Stimulated activated CD4-positive, alpha-beta T cell treated with anti-CD3 and anti-CD28 coated beads, Interleukin-4, amount 100 ng/mL, for 24 hours (primary cell): Measurements from ENCODE around the gene QARS1.

Experiments used
- DNase-seq: peaks from one replicate; pipeline ENCODE4 v3.0.0-alpha.2; 2020

The QARS1 gene

GRCh38 chr3:49104427-49105291, at the start of gene QARS1:
TSS of gene QARS1 (minus strand) at chr3:49104757. CDS start at chr3:49104733, 24 bp downstream.
- DNase-seq: peak; percentile 91

GRCh38 chr3:49153349-49153912, 48.9 kb upstream of the QARS1 start:
- DNase-seq: no peak

GRCh38 chr3:49151610-49152009, 47.1 kb upstream of the QARS1 start:
- DNase-seq: no peak

DNA sequence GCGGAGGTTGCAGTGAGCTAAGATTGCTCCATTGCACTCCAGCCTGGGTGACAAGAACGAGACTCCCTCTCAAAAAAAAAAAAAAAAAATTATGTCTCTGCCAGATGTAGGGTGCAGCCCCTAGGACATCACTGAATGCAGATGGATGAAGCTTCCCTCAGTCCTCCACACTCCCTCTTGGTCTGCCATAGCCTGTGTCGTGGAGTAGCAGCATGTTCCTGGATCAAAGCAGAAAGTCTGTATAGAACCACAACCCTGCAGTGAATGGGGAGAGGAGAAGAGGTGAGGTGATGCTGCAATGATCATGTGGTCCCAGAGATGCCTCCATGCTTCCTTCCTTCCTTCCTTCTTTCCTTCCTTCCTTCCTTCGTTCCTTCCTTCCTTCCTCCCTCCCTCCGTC, 43.6 kb upstream of the QARS1 start:
- DNase-seq: no peak

DNA sequence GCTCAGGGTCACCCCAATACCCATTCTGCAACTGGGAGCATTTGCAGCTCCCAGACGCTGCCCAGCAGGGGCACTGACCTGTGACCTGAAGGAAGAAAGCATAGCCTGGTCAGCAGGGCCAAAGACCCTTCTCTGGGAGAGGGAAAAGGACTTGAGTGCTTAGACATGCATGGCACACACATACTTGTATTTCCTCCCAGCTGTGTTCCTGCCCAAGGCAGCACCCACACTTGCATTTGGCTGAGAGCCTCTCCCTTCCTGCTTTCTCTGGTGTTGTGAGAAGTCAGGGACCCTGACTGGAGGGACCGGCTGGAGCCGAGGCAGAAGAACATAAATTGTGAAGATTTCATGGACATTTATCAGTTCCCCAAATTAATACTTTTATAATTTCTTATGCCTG, 35.5 kb upstream of the QARS1 start:
- DNase-seq: no peak

DNA sequence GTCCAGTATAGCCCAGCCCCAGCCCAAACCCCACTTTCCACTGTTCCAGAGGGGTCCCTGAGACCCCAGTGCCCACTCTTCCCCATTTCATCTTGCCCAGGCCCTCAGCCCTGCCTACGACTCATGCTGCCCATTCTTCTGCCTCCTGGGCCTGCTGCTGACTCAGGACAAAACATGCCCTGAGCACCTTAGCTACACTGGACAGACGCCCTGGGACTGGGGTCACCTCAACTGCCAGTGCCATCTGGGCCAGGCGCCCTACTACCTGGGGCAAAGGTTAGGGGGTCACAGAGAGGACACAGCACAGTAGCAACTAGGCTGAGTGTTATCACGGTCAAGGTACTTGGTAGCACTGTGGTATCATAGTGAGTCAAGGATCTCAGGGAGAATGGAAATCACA, 30.9 kb upstream of the QARS1 start:
- DNase-seq: no peak

DNA sequence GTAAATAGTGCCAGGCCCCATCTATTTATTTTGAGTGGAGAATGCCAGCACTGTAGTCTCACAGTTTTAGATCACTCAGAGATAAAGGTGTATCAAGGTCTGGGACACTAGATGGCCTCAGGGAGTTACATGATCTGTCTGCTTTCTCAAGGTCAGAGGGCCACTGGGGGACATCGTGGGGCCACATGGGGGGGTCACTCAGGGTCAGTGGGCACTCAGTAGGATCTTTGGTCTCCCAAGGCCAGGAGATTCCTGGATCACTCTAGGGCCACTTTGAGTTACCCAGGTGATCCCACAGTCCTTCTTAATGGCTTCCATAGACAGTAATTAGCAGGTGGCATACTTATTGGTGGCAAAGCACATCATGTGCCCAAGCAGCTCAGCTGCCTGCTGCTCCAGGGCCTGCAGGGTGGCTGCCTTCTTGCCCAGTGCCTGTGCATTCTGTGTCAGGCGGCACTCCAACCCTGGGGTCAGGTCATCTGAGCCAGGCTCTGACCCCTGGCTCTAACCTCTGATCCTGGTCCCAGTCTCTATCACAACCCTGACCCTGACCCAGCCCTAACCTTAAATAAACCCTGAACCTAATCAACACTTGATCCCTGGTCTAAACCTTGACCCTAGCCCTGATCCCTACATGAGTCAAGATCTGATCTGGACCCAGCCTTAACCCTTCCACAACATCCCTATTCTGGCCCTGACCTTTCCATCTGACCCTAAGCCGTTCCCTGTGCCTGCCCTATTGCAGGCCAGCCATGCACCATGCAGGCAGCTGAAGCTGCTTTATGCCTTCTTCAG, 30.1 kb upstream of the QARS1 start:
- DNase-seq: no peak

GRCh38 chr3:49133226-49133951, 28.8 kb upstream of the QARS1 start:
- DNase-seq: no peak

DNA sequence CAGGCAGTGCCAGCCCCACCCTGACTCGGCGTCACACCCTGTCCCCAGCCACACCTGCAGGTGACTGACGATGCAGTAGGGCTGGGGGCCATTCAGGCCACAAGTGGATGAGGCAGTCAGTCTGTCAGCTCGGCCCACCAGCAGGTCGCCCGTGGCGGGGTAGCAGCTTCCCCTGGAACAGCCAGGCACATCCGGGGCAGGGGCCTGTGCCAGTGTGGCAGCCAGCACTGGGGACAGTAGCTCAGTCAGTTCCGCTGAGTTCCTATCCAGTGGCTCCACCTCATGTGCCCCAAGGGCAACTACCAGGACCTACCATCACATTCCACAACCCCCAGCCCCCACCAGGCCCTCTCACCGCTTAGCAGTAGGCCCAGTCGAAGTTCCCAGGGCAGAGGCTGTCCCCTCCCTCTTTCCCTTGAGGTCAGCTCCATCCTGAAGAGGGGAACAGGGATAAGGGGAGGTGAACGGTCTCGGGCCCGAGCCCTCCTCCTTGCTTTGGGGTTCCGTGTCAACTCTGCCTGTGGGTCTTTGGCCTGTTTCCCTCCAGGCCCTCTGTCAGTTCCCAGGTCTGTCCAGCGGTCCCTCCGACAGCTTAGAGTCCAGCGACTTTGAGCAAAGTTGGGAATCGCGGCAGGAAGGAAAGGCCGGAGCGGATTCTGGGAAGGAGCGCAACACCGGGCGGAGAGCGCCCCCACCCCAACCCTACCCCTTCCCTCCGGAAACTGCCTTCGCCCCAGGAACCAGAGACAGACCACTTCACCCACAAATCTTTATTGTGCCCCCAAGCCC, 28.1 kb upstream of the QARS1 start, which contains the start of gene LAMB2:
Gene LAMB2 (minus strand): TSS at position 614 of the 789 bp plus-strand sequence. CDS start 183 bp downstream, at position 431.
- no peak for DNase-seq

DNA sequence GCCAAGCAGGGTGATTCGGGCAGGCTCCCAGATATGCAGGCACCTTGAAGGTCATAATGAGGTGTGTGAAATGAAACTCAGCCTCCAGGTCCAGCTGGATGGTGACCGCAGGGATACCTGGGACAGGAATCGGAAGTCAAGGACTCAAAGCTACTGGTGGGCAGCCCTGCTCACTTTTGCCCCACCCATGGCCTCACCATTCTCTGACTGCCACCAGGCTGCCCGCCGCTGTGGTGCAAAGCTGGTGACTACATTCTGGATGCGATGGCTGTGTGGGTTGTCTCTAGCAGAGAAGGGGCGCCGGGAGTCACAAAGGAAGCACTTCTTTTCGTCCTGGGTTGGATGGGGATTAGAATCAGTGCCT, 27.5 kb upstream of the QARS1 start:
- DNase-seq: no peak

DNA sequence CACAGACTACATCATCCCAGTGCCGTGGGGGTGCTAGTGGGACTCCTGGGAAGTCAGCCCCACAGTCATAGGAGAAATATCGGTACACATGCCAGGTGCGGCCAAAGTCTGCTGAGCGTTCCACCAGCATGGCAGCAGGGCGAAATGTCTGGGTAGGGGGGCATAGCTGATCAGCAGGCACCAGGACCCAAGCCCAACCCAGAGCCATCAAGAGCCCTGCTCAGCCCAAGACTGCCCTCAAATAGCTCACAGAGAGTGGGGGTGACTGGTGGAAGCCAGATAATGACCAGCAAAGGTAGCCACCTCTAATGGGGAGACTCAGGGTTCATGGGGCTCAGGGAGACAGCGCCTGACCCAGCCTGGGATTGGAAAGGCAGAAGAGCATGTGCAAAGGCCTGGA, 27.0 kb upstream of the QARS1 start:
- DNase-seq: no peak

- no peak for DNase-seq
Observed at GRCh38 chr3:49131040-49131439, 26.5 kb upstream of the QARS1 start.

- no peak for DNase-seq
Observed at GRCh38 chr3:49124991-49125670, 20.6 kb upstream of the QARS1 start.

DNA sequence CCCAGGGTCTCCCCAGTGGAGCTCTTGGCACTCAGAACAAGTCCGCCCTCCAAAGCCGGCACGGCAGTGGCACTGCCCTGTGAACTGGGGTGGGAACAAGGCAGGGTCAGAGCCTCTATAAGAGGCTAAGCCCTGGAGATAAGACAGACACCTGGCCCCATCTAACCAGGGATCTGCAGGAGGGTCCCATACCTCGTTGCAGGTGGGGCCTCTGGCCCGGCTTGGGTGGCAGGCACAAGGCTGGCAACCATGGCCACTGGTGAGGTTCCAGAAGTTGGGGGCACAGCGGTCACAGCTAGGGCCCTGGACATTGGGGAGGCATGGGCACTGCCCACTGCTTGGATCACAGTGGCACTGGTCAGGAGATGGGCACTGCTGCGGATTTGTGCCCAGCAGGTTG, 19.6 kb upstream of the QARS1 start:
- DNase-seq: no peak

- no peak for DNase-seq
Observed at GRCh38 chr3:49123687-49124086, 19.1 kb upstream of the QARS1 start.

DNA sequence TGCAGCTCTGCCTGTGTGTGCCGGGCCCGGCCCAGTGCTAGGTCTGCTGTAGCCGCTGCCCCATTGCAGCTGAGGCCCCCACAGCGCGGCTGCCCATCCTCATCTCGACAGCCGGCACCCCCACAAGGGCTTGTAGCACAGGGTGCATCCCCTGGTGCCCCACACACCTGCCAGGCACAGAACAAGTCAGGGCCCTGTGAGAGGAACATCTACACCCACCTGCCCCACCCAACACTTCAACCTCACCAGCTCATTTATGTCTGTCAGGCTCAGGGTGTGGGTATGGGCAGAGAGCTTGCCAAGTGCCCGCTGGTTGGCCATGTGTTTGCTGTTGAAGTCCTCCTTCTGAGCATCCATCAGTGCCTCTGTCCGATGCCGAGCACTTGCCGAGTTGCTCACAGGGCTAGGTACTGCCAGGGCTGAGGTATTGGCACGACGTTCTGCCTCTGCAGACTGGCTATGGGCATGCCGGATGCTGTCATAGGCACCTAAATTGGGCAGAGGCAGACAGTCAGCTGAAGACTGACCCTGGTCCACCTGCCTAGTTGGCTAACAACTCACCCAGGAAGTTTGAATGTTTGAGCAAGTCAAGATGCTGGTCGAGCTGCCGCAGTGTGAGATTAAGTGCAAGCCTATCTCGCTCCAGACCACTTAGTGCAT, 18.5 kb upstream of the QARS1 start:
- DNase-seq: no peak

- no peak for DNase-seq
Observed at GRCh38 chr3:49122451-49122850, 17.9 kb upstream of the QARS1 start.

DNA sequence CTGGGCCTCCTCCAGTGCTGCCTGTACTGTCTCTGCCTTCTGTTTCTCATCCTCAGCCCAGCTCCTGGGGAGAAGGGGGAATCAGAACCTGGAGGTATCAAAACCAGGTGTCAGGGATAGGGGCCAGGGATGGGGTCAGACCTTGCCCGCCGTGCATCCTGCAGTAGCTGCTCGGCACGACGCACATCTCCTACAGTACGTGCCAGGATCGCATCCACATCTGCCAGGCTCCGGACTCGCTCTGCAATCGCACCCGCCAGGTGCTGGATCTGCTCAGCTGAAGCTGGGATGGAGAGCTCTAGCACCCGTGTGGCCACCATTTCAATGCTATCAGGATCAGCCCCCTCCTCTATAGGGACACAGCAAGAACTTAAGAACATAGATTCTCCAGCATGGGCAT, 17.5 kb upstream of the QARS1 start:
- no peak for DNase-seq

GRCh38 chr3:49121132-49121736, 16.7 kb upstream of the QARS1 start:
- DNase-seq: no peak

GRCh38 chr3:49120438-49121131, 16.0 kb upstream of the QARS1 start, which contains the start of gene USP19:
TSS of gene USP19 (minus strand) at chr3:49120823. CDS start at chr3:49119145, 1,678 bp downstream.
- peak; percentile 94 for DNase-seq
